Activated T-helper 1 cell treated with anti-CD3 and anti-CD28 coated beads, Interleukin-2, amount 50 U/mL, for 16 hours (primary cell): Measurements from ENCODE around the gene TMEM88.
"Not testable (repeated sequence)": the region's sequence is repeated elsewhere in the genome, so short reads cannot be mapped to it uniquely, and the experiment has no call there.

ENCODE experiments used
- DNase-seq, 2 donors: peaks; one replicate each; pipeline ENCODE4 v3.0.0-alpha.2; 2020; ENCODE audit warnings: low read depth in 1 of 2, low spot score in 1 of 2

Gene TMEM88, protein sequence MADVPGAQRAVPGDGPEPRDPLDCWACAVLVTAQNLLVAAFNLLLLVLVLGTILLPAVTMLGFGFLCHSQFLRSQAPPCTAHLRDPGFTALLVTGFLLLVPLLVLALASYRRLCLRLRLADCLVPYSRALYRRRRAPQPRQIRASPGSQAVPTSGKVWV

DNA sequence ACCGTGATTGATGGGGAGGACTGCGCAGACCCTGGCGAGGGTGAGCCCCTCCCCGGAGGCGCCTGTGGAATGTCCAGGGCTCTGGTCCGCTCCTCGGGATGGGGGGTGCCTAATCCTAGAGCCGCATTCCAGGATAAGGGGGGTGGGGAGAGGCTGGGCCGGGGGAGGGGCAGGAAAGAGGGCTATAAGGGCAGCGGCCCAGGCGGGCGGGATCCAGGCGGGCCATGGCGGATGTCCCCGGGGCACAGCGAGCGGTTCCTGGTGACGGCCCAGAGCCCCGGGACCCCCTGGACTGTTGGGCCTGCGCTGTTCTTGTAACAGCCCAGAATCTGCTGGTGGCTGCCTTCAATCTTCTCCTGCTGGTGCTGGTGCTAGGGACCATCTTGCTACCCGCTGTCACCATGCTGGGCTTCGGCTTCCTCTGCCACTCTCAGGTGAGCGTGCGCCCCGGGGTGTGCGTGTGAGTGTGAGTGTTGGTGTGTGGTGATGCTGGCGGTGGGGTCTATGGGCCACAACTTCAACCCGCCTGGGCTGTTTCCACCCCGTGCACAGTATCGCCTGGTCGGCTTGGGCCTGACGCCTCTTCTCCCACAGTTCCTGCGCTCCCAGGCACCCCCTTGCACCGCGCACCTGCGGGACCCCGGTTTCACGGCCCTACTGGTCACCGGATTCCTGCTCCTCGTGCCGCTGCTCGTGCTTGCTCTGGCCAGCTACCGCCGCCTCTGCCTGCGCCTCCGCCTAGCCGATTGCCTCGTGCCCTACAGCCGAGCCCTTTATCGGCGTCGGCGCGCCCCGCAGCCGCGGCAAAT is at the start of gene TMEM88:
Gene TMEM88 (plus strand): TSS at position 216 of the 809 bp plus-strand sequence. CDS start 9 bp downstream, at position 225.
- no peak for DNase-seq

DNA sequence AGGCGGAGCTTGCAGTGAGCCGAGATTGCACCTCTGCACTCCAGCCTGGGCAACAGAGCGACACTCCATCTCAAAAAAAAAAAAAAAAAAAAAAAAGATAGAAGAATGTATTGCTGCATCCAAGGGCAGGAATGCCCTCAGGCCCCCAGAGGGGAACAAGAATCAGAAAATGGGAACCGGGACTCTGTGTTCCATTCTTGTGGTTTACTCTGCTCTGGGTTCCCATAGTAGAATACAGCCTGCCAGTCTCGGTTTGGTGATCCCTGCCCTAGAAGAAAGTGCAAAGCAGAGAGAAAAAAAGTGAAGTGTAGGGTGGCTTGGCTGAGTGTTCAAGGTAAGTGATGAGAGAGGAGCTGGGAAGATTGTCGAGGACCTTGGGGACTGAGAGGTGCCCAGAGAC is 48.3 kb upstream of the TMEM88 start:
- no peak for DNase-seq

DNA sequence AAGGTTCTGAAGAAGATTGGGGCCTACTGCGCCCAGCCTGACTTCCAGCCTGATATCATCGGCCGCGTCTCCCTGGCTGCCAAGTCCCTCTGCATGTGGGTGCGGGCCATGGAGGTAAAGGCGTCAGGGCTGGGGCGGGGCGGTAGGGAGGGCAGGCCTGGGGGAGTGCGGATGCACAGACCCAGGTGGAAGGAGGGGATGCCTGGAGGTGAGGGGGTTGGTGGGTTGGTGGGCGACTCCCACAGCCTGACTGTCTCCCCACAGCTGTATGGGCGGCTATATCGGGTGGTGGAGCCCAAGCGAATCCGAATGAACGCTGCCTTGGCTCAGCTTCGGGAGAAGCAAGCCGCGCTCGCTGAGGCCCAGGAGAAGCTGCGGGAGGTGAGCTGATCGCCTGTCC is 47.7 kb upstream of the TMEM88 start:
- DNase-seq = no peak

DNA sequence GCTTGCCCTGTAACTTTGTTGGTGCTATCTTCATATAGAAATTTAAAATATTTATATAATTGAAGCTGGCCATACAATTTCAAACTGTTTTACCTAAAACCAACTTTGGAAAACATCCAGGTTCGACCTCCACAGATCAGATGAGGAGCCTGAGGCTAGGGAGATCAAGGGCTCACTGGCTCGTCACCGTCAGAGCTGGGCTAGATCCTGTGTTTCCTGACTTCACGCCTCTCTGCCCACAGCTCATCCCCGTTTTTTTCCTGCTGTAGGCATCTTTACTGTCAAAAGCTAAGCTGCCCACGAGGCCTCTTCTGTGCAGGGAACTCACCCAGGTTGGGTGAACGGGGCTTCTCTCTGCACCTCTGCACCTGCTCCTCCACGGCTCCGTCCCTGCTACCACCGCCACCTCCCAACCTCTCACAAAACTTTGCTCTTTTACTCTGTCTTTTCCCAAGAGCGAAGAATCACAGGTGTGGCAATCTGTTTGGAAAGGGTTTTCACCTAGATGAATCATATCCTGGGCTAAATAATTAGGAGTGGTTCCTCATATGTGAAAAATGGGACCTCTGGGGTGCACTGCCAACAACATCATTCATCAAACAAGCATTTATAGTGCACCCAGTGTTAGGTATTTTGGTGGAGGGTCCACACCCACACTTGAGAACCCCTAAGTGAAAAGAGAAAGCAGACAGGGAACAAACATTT is 45.6 kb upstream of the TMEM88 start:
- DNase-seq = no peak

DNA sequence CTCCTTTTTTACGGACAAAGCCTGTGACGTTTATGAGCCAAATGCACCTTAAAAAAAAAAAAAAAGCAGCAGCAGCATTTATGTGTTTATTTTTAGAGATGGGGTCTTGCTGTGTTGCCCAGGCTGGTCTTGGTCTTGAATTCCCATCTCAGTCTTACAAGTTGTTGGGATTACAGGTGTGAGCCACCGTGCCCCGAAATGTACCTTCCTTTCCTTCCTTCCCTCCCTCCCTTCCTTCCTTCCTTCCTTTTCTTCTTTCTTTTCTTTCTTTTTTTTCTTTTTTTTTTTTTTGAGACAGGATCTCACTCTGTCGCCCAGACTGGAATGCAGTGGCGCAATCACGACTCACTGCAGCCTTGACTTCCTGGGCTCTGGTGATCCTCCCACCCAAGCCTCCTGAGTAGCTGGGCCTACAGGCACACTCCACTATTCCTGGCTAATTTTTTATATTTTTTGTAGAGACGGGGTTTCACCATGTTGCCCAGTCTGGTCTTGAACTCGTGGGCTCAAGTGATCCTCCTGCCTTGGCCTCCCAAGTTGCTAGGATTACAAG is 45.0 kb upstream of the TMEM88 start:
- not testable (repeated sequence) for DNase-seq

DNA sequence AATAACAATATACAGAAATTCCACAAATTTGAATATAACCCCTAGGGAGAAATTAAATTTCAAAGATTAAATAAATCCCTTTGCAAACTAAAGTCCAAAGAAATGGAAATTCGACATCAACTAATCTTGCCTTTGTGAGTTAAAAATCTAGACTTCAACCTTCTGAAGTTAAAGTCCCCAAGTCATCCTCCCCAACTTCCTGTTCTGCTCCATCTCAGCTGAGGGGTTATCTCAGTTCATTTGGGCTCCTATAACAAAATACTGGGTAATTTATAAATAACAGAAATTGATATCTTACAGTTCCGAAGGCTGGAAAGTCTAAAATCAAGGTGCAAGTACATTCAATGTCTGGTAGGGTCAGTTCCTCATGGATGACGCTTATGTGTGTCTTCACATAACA is 43.6 kb upstream of the TMEM88 start:
- no peak for DNase-seq

DNA sequence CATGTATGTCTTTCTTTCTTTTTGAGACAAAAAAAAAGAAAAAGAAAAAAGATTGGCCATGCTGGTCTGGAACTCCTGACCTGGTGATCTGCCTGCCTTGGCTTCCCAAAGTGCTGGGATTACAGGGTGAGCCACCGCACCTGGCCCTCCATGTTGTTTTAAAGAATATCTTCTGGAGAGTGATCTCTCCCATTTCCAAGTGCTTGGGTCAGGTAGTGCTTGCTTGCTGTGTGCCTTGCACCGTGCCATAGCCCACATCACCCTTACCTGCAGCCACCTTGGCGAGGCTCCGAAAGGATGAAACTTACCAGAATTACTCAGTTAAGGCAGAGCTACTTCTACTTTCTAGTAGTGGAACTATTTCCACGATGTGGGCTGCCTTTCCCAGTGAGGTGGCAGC is 39.9 kb upstream of the TMEM88 start:
- DNase-seq = no peak

DNA sequence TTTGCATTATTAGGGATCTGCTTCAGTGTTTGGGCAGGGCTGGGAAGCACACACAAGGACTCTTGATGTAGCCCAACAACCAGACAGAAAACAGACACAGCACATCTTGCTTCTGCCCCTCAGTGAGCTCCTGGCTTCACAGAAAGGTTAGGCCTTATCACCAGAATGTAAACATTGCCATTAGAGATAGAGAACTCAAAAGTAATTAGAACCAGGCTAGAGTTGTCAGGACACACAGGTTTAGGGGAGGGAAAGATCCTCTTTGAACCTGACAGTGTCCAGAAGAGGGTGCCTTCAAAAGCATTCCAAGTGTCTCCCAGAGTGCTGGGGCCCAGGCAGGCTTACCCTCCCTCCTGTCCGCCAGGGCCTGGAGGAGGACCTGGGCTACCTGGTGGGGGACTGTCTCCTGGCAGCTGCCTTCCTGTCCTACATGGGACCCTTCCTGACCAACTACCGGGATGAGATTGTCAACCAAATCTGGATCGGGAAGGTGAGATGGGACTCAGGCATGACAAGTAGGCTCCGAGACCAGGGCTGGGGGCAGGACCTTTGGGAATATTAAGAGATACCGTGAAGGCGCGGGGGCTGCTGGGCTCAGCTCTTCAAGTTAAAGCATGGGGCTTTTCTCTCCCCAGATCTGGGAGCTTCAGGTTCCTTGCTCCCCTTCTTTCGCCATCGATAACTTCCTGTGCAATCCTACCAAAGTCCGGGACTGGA is 37.8 kb upstream of the TMEM88 start:
- DNase-seq = no peak

DNA sequence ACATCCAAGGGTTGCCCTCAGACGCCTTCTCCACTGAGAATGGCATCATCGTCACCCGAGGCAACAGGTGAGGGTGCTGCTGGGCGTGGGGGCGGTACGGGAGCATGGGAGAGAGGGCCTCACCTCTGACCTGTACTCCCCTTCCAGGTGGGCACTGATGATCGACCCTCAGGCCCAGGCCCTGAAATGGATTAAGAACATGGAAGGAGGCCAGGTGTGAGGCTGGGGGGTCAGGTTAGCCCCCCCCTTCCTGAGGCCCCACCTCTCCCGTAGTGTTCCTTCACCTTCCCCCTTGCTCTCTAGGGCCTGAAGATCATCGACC is 37.3 kb upstream of the TMEM88 start:
- no peak for DNase-seq

DNA sequence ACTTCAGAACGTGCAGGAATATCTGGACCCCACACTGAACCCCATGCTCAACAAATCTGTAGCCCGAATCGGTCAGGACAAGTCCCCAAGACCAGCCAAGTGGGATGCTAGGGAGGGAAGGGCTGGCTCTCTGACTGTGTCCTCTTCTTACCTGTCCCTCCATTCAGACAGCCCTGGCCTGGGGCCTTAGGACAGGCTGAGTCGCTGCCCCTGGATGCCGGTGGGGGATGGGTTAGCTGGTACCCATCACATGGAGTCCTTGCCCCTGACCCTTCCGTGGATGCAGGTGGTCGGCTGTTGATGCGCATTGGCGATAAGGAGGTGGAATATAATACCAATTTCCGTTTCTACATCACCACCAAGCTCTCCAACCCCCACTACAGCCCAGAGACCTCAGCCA is 36.8 kb upstream of the TMEM88 start:
- no peak for DNase-seq

DNA sequence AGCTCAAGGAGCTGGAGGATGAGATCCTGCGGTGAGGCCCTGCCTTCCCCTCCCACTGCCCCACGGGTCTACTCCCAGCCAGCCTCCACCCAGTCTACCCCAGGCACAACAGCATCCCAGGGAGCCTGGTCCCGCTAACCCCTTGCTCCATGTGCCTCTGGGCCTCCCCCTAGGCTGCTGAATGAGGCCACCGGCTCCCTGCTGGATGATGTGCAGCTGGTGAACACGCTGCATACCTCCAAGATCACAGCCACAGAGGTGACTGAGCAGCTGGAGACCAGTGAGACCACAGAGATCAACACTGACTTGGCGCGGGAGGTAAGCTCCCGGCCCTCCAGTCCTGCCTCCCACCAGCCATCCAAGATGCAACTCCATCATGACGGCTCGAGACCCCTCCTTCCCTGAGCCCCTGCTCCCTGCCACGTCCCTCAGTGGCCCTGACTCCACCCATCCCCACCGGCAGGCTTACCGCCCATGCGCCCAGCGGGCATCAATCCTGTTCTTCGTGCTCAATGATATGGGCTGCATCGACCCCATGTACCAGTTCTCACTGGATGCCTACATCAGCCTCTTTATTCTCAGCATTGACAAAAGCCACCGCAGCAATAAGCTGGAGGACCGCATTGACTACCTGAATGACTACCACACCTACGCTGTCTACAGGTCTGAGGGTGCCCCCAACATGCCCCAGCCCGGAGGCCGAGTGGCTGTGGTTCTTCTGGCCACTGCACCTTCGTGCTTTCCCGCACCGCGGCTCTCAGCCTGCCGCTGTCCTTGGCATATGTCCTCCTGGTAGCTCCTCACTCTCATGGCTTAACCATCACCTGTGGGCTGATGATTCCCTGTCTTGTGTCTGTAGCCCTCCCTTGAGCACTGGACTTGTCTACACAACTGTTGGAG is 35.9 kb upstream of the TMEM88 start:
- DNase-seq = no peak

DNA sequence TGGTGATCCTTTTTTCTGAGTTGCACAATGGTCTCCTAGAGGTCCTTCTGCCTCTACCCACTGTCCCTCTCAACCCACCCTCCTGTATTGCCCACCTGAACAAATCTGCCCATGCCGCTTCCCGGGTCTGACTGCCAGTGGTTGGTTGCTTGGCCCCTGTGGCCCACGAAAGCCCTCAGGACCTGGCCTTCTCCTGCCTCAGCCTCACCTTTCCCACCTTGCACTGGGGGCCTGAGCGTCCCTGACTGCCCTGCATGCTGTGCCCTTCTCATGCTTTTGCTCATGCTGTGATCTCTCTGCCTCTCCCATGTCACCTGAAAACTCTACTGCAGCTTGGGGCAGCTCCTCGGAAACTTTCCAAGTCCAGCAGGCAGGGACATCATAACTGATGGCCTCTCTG is 34.6 kb upstream of the TMEM88 start:
- no peak for DNase-seq

DNA sequence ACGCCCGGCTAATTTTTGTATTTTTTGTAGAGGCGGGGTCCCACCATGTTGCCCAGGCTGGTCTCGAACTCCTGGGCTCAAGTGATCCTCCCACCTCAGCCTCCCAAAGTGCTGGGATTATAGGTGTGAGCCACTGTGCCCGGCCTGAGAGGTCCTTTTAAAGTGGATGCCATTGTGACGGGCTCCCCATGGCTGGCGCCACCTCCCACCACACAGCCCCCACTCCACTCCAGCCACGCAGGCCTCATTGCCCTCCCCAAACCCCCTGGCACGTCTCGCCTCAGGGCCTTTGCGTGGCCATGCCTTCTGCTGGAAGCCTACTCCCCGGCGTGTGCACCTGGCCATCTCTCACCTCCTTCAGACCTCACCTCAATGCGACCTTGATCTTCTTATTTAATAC is 32.7 kb upstream of the TMEM88 start:
- DNase-seq = no peak

DNA sequence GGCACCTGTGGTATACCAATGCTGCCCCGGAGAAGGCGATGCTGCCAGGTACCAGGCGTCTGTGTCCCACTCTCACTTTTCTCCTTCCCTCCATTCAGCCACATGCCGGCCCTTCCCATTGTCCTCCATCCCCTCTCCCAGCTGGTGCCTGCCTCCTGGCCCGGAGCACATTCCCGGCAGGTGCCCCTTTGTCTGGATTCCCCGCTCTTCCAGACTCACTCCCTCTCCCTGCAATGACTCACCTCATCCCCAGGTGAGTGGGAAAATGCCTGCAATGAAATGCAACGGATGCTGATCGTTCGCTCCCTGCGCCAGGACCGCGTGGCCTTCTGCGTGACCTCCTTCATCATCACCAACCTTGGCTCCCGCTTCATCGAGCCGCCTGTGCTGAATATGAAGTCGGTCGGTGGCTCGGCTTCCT is 31.3 kb upstream of the TMEM88 start:
- no peak for DNase-seq

DNA sequence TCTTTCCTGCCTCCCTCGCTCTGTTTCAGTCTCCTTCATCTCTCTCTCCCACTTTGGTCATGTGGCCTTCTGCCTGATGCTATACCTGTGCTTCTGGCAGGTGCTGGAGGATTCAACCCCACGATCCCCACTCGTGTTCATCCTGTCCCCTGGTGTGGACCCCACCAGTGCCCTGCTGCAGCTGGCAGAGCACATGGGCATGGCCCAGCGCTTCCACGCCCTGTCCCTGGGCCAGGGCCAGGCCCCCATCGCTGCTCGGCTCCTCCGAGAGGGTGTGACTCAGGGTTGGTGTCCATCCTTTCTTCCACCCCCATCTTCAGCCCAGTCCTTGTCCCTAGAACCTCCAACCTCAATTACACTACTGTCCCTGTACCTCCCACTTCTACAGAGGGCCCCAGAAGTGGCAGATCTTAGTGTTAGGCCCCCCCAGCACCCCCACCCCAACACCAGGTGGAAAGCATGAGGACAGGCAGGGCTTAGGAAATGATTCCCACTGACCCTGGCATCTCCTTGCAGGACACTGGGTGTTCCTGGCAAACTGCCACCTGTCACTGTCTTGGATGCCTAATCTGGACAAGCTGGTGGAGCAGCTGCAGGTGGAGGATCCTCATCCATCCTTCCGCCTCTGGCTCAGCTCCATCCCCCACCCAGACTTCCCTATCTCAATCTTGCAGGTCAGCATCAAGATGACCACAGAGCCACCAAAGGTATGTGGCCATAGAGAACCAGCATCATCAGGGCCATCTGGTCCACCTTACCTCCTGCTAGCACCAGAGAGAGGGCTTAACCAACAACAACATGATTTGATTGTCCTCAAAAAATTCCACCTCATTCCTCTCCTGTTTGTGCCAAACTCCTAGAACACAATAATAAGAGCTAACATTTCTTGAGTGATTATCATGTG is 30.6 kb upstream of the TMEM88 start:
- no peak for DNase-seq

DNA sequence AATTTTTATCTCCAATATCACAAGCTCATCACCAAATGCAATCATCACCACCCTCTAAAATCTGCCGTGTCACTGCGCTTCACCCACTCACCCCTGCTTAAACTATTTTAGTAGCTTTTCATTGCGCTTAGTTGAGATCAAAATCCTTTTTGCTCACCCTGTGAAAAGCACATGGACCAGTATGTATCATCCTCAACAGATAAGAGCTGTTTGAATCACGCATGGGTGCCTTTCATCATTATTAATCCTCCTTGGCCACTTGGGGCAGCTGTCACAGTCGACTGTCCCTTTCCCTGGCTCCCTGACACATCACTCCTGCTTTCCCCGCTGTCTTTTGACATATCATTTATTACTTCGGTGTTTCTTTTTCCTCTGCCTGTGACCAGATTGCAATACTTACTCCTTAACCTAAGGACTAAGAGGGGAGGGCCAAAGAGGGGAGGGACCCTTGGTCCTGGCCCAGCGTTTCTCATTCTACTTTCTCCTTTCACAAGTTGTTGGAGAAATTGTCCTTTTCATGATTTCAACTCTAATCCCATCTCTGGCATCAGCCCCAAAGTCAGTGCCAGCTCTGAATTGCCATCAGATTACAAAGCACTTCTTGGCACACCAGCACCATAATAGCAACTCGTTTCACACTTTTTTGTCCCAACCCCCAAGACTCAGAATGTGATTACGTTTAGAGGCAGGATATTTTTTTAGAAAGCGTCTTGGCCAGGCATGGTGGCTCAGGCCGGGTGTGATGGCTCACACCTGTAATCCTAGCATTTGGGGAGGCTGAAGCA is 29.5 kb upstream of the TMEM88 start:
- no peak for DNase-seq

DNA sequence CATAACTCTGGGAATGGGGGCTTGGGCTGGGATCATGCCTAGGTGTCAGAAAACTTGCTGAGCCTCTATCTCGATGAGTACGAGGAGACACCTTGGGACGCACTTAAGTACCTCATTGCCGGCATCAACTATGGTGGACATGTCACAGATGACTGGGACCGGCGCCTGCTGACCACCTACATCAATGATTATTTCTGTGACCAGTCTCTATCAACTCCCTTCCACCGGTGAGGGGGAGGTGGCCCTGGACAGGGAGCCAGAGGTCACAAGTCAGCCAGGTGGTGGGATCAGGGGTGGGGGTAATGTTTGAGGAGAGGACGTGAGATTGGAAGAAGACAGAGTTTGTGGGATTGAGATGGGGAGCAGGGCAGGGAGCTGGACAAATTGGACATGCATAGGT is 24.2 kb upstream of the TMEM88 start:
- no peak for DNase-seq

DNA sequence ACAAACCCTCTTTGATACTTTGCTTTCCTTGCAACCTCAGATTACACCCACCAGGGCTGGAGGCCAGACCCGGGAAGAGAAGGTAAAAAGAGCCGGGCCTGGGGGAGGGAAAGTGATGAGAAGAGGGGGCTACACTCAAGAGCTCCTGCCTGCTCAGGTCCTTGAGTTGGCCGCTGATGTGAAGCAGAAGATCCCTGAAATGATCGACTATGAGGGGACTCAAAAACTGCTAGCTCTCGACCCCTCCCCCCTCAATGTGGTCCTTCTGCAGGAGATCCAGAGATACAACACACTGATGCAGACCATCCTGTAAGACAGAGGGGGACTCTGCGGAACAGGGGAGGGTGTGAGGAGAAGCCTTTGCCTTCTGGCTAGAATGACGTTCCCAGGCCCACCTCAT is 23.6 kb upstream of the TMEM88 start:
- DNase-seq = no peak

DNA sequence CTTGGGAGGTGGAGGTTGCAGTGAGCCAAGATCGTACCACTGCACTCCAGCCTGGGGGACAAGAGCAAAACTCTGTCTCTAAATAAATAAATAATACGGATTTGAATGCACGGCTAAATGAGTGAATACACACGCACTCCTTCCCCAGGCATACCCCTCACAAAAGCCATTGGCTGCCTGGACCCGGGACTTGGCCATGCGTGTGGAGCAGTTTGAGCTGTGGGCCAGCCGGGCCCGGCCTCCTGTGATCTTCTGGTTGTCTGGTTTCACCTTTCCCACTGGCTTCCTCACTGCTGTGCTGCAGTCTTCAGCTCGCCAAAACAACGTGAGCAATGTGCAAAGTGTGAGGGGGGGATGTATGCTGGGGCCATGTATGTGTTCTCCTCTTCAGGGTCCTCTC is 22.4 kb upstream of the TMEM88 start:
- DNase-seq = no peak
